GM10847 (cell line): ENCODE data around the gene MARCHF3.

Experiments
- POLR2A ChIP-seq: IDR thresholded peaks from 2 replicates; pipeline ENCODE4 v1.6.1; 2011; ENCODE audit not compliant: insufficient read length; ENCODE audit errors: extremely low read depth

MARCHF3 gene

DNA sequence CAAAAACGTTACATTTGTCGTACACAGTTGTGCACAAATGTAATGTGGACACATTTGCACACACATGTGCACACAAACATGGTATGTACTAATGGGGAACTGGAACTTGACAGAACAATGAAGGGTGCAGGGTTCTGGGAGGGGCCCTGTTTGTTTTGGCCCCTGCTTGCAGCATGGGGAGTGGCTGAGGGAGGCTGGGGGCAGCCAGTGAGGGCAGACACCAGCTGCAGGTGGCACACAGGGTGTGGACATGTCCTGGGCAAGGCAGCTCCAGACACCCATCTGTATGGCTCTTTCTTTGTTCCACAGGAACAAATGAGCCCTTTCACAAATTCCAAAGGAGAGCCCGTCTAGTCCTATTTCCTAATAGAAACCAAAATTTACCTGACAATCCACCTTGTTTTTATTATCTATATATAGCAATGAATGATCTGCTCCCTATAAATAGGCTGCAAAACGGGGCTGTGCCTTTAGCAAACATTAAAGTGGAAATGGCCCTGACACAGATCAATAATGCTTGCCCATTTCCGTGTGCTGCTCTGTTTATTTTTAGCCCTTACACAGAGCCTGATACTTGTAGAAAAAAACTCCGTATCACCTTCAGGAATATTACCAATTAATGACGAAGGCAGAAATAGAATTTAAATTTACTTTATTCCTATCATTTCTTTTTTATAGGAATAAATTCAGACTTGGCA is 26.4 kb downstream of the MARCHF3 start:
- no peak for TF ChIP-seq POLR2A

DNA sequence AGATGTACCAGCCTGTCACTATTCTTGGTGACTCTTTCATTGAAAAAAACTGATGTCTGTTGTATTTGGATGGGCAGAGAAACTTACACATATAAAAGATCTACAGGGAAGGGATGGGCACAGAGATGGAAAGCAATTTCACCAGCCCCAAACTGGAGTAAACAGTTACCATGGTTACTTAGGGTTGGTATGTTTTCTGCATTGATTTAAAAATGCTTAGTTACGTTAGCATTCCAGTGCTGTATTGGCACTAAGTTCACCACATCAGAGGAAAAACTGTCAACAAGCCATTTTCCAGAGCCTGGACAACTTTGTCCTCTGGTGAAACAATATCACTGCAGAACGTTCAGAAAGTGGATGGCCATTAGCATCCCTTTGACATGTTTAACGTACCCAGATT is 28.0 kb downstream of the MARCHF3 start:
- no peak for TF ChIP-seq POLR2A

DNA sequence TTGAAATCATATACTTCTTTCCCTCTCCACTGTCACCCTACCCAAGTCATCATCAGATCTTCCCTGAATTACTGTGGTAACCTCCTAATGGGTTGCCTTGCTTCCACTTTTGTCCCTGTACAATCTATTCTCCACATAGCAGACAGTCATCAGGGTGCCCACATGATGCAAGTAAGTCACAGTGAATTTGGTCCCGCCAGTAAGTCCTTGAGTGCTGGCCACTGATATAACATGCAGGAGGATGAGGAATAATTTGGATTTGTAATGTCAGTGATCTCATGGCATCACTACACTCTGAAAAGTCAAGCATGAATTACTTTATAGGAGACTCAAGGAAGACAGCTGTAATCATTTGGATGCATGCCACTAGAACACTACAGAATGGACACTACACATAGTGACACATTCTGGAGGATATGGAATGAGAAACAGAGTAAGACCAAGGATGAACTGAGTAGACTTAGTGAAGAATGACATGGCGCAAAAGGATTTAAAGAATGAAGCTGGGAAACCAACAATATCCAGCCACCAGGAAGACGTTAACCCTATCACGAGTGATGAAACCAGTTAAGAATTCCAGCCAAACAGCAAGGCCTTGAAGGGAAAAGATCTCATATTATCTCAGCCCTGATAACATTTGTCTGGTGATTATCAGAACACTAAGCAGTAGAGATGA is 28.6 kb downstream of the MARCHF3 start:
- TF ChIP-seq POLR2A: no peak

DNA sequence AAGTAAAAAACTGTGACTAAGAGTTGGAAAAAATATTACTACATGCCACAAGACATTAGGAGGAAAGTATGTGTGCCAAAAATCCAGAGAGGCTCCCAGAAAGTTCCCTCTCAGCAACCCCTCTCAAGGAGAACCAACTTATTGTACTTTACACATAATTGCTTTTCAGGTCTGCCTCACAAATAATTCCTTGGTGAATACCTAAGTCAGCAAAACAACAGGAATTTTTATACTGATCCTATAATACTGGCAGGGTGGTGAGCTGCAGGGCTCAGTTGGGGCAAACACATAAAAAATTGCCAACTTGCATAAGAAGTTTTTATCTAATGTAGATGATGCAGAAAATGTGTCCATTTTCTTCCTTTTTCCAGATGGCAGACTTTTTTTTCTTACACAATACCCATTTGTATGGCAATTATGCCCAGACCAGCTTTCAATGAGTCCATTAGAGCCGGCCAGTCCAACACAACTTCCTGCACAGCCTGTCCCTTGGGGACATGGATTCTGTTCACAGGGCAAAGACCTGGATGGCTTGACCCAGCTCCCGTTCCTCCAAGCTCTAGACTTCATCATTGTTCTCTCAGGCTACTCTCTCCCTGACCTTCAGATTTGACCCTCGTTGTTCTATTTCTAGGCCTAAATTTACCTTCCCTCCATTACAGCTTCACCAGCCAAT is 31.3 kb downstream of the MARCHF3 start:
- no peak for TF ChIP-seq POLR2A

DNA sequence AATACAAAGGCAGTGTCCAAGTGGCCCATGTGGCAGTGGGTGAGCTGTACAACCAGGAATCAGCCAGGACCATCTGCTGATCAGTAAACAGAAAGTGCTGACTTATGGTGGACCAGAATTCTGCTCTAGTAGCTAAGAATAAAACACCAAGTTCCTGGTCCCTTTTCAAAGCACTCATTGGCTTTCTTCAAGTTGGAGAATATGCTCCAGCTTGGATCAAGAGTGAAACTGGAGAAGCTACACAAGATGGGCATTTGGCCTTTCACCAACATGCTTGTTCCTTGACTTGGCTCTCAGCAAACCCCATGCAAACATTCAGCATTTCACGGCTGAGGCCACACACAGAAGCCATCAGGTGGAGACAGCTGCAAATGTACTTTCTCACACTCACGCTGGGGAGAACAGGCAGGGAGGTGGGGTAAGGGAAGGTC is 32.1 kb downstream of the MARCHF3 start:
- no peak for TF ChIP-seq POLR2A

DNA sequence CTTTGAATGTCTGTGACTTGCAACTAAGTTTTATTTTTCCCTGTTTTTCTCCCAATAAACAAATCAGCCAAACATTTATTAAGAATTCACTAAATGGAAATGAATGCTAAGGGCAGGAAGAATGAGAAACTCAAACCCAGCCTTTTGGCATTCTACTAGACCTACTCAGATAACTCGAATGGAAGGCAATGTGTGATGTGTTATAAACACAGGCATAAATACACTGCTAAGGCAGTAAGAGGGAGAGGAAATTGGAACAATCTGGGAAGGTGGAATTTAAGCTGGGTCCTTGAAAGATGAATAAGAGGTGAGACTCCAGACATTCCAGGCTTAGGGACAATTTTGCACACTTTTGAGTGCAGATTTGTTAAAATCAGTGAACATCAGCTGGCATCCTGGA is 34.7 kb downstream of the MARCHF3 start:
- no peak for TF ChIP-seq POLR2A

DNA sequence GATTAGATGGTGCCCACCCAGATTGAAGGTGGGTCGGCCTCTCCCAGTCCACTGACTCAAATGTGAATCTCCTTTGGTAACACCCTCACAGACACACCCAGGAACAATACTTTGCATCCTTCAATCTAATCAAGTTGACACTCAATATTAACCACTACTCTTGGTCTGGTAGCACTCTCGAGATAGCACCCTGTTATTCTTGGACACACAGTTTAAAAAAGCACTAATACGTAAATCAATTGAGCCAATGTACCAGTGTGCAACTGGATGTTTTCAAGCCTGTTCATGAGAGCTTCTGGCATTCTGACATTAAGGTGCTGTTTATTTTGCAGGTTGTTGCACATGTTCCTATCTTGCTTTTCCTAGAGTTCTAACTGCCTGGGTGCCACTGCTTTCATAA is 35.3 kb downstream of the MARCHF3 start:
- no peak for TF ChIP-seq POLR2A

DNA sequence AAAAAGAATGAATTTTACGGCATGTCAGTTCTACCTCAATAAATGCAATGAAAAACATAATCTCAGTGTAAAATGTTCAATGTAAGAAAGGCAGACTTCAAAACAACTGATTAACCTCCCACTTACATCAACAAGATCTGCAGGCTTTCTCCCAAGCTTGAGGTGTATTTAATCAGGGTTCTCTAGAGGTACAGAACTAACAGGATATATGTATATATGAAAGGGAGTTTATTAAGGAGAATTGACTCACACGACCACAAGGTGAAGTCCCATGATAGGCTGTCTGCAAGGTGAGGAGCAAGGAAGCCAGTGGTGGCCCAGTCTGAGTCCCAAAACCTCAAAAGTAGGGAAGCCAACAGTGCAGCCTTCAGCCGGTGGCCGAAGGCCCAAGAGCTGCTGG is 35.9 kb downstream of the MARCHF3 start:
- TF ChIP-seq POLR2A: no peak

DNA sequence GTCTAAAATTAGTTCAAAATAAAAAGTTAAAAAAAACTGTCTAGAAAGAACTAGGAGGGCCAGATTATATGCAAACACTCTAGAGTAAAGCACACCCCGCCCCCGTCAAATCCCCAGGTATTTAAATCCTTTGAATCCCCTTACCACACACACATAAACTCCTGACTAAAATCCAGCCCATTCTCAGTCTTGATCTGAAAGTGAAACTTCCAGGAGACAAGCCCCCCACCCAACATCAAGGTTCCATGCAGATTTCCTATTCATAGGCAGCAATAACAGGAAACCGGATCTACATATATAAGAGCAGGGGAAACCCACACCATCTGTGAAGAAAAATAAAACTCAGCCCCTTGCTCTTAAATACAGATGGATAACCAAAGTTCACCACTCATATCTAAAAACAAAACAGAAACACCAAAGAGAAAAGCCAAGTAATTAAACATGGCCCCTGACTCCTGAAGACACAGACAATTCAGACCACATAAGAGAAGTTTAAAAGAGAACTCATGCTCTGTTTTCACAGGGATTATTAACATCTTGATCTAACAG is 42.3 kb downstream of the MARCHF3 start:
- TF ChIP-seq POLR2A: no peak

DNA sequence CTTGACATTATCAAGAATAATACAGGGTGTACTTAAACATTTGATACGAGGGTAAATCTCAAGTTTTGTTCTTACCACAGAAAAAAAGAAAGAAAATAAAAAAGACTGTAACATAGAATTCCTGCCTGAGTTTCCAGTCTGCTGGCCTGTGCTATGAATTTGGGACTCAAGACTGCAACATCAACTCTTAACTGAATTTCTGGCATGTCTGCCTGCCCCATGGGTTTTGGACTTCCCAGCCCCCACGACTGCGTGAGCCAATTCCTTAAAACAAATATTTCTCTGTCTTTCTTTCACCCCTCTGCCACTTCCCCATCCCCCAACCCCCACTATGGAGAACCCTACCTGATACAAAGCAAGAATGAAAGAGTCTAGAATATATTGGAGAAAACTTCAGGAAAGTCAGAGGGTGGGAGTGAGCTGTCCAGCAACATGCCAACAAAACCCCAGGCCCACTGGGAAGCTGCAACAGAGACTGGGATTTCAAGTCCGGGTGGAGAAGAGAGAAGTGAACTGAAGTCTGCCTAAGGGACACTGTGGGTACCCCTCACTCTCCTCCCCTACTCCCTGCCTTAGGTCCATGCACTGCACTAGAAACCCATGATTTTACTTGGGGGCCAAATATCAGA is 43.0 kb downstream of the MARCHF3 start:
- no peak for TF ChIP-seq POLR2A

DNA sequence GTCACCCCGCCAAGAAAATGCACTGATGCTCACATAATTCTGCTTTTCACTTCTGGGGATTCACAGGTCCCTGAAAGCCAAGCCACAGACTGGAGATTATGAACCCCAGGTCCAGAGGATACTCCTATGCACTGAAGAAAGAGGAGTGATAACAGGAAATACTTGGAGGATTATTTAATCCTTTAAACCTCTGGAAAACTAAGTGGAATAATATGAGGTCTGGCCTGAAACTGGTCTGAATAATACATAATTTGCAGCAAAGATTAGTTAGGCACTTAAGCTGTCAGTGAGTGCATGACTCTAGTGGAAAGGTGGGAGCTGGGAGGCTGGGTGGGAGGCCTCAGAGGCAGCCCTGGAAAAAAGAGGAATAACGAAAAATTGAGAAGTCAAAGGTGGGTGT is 45.7 kb downstream of the MARCHF3 start:
- no peak for TF ChIP-seq POLR2A

DNA sequence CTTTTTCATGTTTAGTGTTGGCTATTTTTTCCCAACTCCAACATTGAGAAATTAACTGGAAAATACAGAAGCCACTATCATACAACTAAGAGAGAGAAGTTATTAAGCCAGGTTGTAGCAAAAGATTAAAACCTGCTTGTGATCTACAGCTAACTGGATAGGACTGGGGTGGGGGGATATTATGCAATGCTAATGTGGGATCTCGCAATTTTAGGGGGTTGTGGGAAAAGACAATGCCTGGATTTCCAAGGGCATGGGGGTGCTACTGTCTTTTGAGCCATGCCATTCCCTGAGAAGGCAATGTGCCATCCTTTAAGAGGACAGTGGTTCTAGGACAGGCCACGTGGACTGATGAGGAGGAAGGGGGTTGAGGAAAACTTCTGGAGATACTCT is 46.5 kb downstream of the MARCHF3 start:
- TF ChIP-seq POLR2A: no peak

DNA sequence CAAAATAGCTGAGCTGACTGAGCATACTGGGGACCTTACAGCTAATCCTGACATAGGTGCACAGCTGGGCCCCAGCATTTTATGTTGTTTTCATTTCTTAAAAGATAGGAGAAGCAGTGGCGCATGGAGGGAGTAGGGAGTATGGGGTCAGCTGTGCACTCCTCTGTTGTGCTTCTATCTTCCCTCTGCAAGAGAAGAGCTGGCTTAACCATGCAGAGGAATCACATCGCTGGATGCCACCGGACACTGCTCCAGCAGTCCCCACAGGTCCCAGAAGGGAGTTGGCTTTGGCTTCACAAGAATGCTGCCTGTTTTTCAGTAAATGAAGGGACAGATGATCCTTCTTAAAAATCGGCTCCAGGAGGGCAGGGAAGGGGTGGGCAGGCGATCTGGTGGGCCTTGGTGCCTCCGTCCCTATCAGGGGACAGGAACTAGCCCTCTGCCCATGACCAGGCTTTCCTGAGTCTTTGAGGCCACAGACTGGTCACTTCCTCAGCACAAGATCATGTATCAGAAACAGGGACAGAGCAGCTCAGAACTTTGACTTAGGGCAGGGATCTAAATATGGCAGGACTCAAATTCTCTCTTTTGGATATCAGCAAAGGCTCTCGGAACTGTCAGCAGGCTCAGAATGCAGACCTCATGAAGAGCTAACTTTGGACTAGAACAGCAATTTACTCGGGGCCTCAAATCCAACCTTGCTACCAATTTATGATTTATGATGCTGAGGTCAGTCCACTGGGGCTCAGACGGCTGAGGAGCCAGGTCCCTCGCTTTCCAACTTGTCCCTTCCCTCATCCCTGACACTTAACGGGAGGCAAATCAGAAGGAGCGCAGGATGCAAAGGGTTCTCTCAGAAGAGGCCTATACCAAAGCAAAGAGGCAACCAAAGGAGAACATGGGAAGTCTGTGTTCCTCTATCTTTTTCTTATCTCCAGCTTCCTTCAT is 47.2 kb downstream of the MARCHF3 start:
- no peak for TF ChIP-seq POLR2A

DNA sequence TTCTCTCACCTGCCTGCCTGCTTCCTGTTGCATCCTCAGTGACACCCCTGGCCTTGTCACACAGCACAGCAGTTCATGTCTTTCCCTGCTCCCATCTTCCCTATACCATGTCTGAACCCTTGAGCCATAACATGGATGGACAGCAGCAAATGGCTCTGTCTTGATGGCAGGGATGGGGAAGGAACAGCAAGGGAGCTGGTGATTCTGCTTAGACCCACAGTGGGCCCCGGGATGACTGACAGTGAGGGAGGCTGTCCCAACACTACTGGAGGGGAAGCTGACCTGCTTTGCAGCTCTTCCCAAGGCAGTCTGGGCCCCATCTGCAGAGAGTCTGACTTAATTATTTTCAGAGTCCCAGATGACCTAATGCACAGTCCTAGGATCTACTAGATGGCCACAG is 48.2 kb downstream of the MARCHF3 start:
- TF ChIP-seq POLR2A: no peak
